DOHH2 (cell line): ENCODE results near the gene UBASH3A.

Experiments
- CTCF ChIP-seq: fragments of 200-600 bp; sonication (generic); IDR thresholded peaks from one replicate; pipeline ENCODE4 v1.5.1; 2014; ENCODE audit warnings: antibody characterized with exemption, mild to moderate bottlenecking, low read depth, low read length; ENCODE audit not compliant: poor library complexity, severe bottlenecking
- EZH2phosphoT487 ChIP-seq: fragments of 200-600 bp; sonication (generic); IDR thresholded peaks from 2 replicates; pipeline ENCODE4 v1.6.1; 2017; ENCODE audit warnings: borderline replicate concordance, mild to moderate bottlenecking, antibody characterized with exemption, low read length, moderate library complexity, mixed read lengths

DNA sequence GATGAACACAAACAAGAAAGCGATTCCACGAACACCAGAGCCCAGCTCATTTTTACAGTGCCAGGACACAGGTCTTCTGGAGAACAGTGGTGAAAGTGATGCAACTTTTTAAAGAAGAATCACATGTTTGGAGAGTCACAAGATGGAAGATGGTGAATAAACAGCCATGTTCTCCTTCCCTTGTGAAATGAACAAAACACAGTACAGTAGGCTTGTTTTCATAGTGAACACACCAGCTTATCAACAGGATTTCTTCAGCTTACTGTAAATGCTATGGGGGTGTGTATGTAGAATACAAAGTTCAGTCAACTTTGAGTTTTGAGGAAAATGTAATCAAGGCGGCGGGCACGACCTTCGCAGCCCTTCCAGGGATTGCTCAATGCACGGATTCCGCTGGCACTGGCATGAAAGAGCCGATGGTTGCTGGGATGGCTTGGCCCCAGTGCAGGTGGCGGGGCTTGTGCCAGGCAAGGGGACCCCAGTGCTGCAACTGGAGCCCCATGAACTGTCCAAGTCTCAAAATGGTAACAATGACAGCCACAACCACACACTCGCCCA lies 17.6 kb upstream of the UBASH3A start:
- TF ChIP-seq CTCF (no peak), EZH2phosphoT487 (no peak)
